ENCODE measurements around the gene SPOCD1. TPM values are rescaled to one million over a fixed set of nuclear protein-coding genes. Genes with fewer than 3 reads are reported as not detected.

The SPOCD1 gene
- polyA plus RNA-seq, 2 of the 4 experiments (the other 2 are of a cell fraction) = 0.98 to 4.8 TPM

DNA sequence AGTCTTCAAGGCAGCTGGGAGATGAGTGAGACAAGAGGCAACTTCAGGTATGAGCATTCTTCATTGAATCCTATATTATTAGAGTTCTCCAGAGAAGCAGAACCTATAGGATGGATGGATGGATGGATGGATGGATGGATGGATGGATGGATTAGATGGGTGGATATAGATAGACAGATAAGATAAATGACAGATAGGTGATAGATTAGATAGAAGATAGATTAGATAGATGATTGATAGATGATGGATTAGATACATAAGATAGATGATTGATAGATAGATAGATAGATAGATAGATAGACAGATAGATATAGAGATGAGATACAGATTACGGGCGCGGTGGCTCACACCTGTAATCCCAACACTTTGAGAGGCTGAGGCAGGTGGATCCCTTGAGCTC is 43.2 kb upstream of the SPOCD1 start:
- POLR2A ChIA-PET = no interaction called here
- DNase-seq (ENCODE audit: low read depth in 1 of 2, low spot score in 1 of 2) (no peak), ATAC-seq (no peak)

GRCh38 chr1:31857863-31858262 is 42.0 kb upstream of the SPOCD1 start:
- FAIRE-seq (no peak), DNase-seq (ENCODE audit: low read depth in 1 of 2, low spot score in 1 of 2) (no peak), ATAC-seq (no peak)
- ChIA-PET POLR2A (no interaction called here), CTCF (interaction anchor here (0.9 to 1.0 kb wide), 2 partner anchors 13 to 42 kb away, joined by 3 read pairs; no protein-coding TSS in a partner anchor)
- no peaks in the 10 kb centered on the region for H3K9me3 ChIP-seq
- H3K4me2 ChIP-seq = no peak overlapping the region
- TF ChIP-seq NPAS2 (CRISPR knock-in tag; IDR thresholded peaks at IDR 0.05; ENCODE audit: borderline replicate concordance) (no peak), SREBF2 (IDR thresholded peaks at IDR 0.05) (no peak), BCL3 (IDR thresholded peaks at IDR 0.05) (no peak), KDM1A (IDR thresholded peaks at IDR 0.05; ENCODE audit: low read depth) (no peak), CEBPB (IDR thresholded peaks at IDR 0.05) (no peak), ATOH8 (CRISPR knock-in tag; IDR thresholded peaks at IDR 0.05; ENCODE audit: low read depth) (no peak), MAX (IDR thresholded peaks at IDR 0.05) (no peak), RAD21 (conservative IDR thresholded peaks at IDR 0.05 in 1 of 2, IDR thresholded peaks at IDR 0.05 in 1 of 2) (no peak)
- H3K4me1 ChIP-seq = peaks cover 9% of the 10 kb centered on the region; the same call in 2 of the 3 replicates
- H3K27ac ChIP-seq = no peak overlapping the region
- no peak overlapping the region for H3K4me3 ChIP-seq
- 81% methylated on average over 6 of the region's 6 CpGs for WGBS (ENCODE audit: missing lambda C conversion rate)

More for the DNA sequence above, 43.2 kb upstream of the SPOCD1 start:
- CTCF ChIA-PET = interaction anchor here (0.6 to 1.4 kb wide), 2 partner anchors 86 to 105 kb away, joined by 3 read pairs; no protein-coding TSS in a partner anchor
- Histone ChIP-seq H3K27ac (no peak overlapping the region), H3K4me2 (no peak overlapping the region), H3K9me3 (no peaks in the 10 kb centered on the region), H3K4me3 (no peak overlapping the region), H3K4me1 (peaks cover 9% of the 10 kb centered on the region; the same call in 2 of the 3 replicates)
- 90% methylated on average over 3 of the region's 3 CpGs for WGBS (ENCODE audit: missing lambda C conversion rate)
- FAIRE-seq = no peak
- TF ChIP-seq PHF8 (IDR thresholded peaks at IDR 0.05; ENCODE audit: borderline replicate concordance, low read depth) (no peak), CBX2 (IDR thresholded peaks at IDR 0.05; ENCODE audit: borderline replicate concordance, low read depth) (no peak), ELK1 (IDR thresholded peaks at IDR 0.05; ENCODE audit: low read depth, low read length) (no peak)

- no peak overlapping the region for H3K4me2 ChIP-seq
- ChIA-PET POLR2A (no interaction called here), CTCF (no interaction called here)
- H3K4me1 ChIP-seq = peaks cover 9% of the 10 kb centered on the region; the same call in 2 of the 3 replicates
- 78% methylated on average over 6 of the region's 6 CpGs for WGBS (ENCODE audit: missing lambda C conversion rate)
- no peak for FAIRE-seq
- no peak for TF ChIP-seq ZNF302 (CRISPR knock-in tag; IDR thresholded peaks at IDR 0.05)
- no peak for TF ChIP-seq PHF8 (IDR thresholded peaks at IDR 0.05; ENCODE audit: borderline replicate concordance, low read depth)
- no peak for TF ChIP-seq HOXB5 (CRISPR knock-in tag; IDR thresholded peaks at IDR 0.05)
- TF ChIP-seq, protein P1, sequence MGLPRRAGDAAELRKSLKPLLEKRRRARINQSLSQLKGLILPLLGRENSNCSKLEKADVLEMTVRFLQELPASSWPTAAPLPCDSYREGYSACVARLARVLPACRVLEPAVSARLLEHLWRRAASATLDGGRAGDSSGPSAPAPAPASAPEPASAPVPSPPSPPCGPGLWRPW (IDR thresholded peaks at IDR 0.05) = no peak
- no peak for TF ChIP-seq CEBPB (IDR thresholded peaks at IDR 0.05)
- TF ChIP-seq TFCP2L1 (CRISPR knock-in tag; IDR thresholded peaks at IDR 0.05) = no peak
- no peak for TF ChIP-seq RCOR1 (IDR thresholded peaks at IDR 0.05; ENCODE audit: low read depth, low read length)
- TF ChIP-seq ZSCAN20 (CRISPR knock-in tag; IDR thresholded peaks at IDR 0.05) = no peak
- no peak for TF ChIP-seq MAFK (IDR thresholded peaks at IDR 0.05; ENCODE audit: partially characterized antibody)
- no peak for TF ChIP-seq RARB (CRISPR knock-in tag; IDR thresholded peaks at IDR 0.05)
- DNase-seq (ENCODE audit: low read depth in 1 of 2, low spot score in 1 of 2) = no peak
- no peaks in the 10 kb centered on the region for H3K9me3 ChIP-seq
- H3K4me3 ChIP-seq = no peak overlapping the region
- no peak overlapping the region for H3K27ac ChIP-seq
- no peak for ATAC-seq
Observed at GRCh38 chr1:31856140-31856539, 40.3 kb upstream of the SPOCD1 start.
